Upper lobe of right lung (tissue), 1 donor: ENCODE results near the gene EN2. TPM values are rescaled to one million over a fixed set of nuclear protein-coding genes. Genes with fewer than 3 reads are reported as not detected.

ENCODE experiments used
- ATAC-seq: fragments of 200-7000 bp; cut with Tn5 transposase; one replicate; pipeline ENCODE4 v1.9.1; 2020; ENCODE audit warnings: mild to moderate bottlenecking, moderate library complexity
- DNase-seq: peaks from one replicate; pipeline ENCODE4 v3.0.0-alpha.2; 2020
- H3K27ac ChIP-seq: fragments of 200-600 bp; one replicate; pipeline ENCODE4 v1.8.0; 2022
- H3K27me3 ChIP-seq: fragments of 200-600 bp; one replicate; pipeline ENCODE4 v1.8.0; 2022; ENCODE audit warnings: mild to moderate bottlenecking
- H3K36me3 ChIP-seq: fragments of 200-600 bp; one replicate; pipeline ENCODE4 v1.8.0; 2022
- H3K4me1 ChIP-seq: fragments of 200-600 bp; one replicate; pipeline ENCODE4 v1.8.0; 2022
- H3K4me3 ChIP-seq: fragments of 200-600 bp; one replicate; pipeline ENCODE4 v1.8.0; 2022; ENCODE audit warnings: mild to moderate bottlenecking
- H3K9me3 ChIP-seq: fragments of 200-600 bp; one replicate; pipeline ENCODE4 v1.8.0; 2022
- intact Hi-C: fragments of 100-400 bp; cut with DNase I; formaldehyde crosslinking; loops from one replicate; pipeline ENCODE4 v1.11.0; 2022
- total RNA-seq: library from RNA; stranded (reverse); fragmentation: NEBNext Ultra II Directional; extraction: Animal tissue kit (Norgen Biotek cat#: 25700); gene quantifications from one replicate; pipeline ENCODE4 v1.2.1, GENCODE V29; 2021
- TF ChIP-seq, protein P1 (sequence below): fragments of 200-600 bp; IDR thresholded peaks from one replicate; pipeline ENCODE4 v1.8.0; 2022; ENCODE audit warnings: antibody characterized with exemption
- donor health status: DM: no; HTN: yes; CAD: no; lungs with severe emphysema.

The EN2 gene
- total RNA-seq, 1 donor from 2014 or later, result not detected

DNA sequence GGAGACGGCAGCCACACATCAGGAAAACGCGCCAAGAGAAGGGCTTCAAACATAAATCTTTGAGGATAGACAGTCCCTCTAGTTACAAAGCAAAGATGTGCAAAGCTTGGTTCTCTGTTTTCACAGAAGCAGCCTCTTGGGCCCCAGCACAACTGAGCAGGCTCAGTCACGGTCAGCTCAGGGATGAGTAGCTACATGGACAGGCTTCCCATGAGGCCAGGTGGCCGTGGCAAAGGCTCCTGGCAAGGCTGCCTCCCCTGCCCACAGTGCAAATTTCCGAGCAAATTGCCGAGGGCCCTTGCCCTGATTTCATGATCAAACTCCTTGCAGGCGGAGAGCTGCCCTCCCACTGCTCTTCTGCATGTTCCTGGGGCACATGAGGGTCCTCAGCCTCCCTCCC lies 37.8 kb upstream of the EN2 start:
- Histone ChIP-seq H3K27ac (no peak overlapping the region), H3K9me3 (no peaks in the 10 kb centered on the region), H3K27me3 (peaks cover 8% of the 10 kb centered on the region), H3K36me3 (no peaks in the 10 kb centered on the region), H3K4me3 (no peak overlapping the region), H3K4me1 (no peaks in the 10 kb centered on the region)
- DNase-seq (no peak), ATAC-seq (no peak)
- intact Hi-C loops, result no loop called here
- TF ChIP-seq, protein P1, sequence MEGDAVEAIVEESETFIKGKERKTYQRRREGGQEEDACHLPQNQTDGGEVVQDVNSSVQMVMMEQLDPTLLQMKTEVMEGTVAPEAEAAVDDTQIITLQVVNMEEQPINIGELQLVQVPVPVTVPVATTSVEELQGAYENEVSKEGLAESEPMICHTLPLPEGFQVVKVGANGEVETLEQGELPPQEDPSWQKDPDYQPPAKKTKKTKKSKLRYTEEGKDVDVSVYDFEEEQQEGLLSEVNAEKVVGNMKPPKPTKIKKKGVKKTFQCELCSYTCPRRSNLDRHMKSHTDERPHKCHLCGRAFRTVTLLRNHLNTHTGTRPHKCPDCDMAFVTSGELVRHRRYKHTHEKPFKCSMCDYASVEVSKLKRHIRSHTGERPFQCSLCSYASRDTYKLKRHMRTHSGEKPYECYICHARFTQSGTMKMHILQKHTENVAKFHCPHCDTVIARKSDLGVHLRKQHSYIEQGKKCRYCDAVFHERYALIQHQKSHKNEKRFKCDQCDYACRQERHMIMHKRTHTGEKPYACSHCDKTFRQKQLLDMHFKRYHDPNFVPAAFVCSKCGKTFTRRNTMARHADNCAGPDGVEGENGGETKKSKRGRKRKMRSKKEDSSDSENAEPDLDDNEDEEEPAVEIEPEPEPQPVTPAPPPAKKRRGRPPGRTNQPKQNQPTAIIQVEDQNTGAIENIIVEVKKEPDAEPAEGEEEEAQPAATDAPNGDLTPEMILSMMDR, result no peak

DNA sequence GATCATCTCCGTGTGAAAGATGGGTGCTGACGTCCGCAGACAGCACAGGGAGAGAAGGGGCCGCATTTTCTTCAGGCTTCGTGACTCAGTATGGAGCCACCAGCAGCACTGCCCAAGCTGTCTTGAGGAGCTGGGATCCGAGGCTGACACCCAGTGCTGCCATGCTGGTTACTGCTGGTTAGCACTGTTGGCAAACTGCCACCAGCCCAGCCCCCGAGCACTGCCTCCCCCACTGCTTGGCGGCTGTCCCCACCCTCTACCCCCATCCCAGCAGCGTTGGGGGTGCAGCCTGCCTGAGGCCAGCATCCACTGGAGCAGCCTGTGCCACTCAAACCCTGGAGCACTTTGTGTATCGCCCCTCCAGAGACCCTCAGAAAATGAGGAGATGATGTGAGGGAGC lies 35.8 kb upstream of the EN2 start:
- ATAC-seq (no peak), DNase-seq (no peak)
- peaks cover 8% of the 10 kb centered on the region for H3K27me3 ChIP-seq
- no peaks in the 10 kb centered on the region for H3K36me3 ChIP-seq
- H3K4me1 ChIP-seq, result no peaks in the 10 kb centered on the region
- intact Hi-C loops, result no loop called here
- no peak overlapping the region for H3K4me3 ChIP-seq
- H3K27ac ChIP-seq, result no peak overlapping the region
- H3K9me3 ChIP-seq, result no peaks in the 10 kb centered on the region
- TF ChIP-seq, protein P1, result no peak

DNA sequence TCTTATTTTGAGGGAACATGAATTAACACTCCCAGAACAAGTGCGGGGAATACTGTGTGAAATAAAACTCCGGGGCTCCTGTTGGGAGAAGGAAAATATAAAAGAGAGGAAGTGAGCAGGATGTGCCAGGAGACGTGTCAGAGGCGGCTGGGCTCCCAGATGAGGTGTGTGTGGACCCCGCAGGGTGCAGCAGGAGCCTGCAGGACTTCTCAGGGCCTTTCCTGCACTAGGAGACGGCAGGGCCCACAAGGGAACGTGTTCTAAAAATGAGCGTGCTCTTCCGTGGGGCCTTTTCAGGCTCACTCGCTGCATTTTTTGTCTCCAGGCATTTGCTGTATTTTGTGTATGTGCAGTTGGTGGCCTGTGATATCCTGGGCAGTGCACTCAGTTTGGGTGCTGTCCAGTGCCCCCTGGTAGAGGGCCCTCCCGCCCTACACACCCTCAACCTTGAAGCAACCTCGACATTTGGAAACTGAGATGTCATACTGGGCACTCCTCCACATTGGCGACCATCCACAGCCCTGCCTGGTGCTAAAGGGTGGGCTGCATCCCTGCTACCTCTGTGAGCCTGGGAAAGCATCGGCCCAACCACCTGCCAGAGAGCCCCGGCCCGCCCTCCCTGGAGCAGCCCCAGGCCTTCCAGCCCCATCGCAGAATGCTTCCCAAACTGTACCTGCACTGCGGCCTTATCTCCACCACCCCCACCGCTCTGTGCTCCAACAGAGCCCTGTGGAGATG lies 35.2 kb upstream of the EN2 start:
- Histone ChIP-seq H3K4me1 (no peaks in the 10 kb centered on the region), H3K27me3 (peaks cover 8% of the 10 kb centered on the region), H3K9me3 (no peaks in the 10 kb centered on the region), H3K4me3 (no peak overlapping the region), H3K36me3 (no peaks in the 10 kb centered on the region), H3K27ac (no peak overlapping the region)
- intact Hi-C loops, result no loop called here
- TF ChIP-seq, protein P1, result no peak
- DNase-seq (no peak), ATAC-seq (no peak)

DNA sequence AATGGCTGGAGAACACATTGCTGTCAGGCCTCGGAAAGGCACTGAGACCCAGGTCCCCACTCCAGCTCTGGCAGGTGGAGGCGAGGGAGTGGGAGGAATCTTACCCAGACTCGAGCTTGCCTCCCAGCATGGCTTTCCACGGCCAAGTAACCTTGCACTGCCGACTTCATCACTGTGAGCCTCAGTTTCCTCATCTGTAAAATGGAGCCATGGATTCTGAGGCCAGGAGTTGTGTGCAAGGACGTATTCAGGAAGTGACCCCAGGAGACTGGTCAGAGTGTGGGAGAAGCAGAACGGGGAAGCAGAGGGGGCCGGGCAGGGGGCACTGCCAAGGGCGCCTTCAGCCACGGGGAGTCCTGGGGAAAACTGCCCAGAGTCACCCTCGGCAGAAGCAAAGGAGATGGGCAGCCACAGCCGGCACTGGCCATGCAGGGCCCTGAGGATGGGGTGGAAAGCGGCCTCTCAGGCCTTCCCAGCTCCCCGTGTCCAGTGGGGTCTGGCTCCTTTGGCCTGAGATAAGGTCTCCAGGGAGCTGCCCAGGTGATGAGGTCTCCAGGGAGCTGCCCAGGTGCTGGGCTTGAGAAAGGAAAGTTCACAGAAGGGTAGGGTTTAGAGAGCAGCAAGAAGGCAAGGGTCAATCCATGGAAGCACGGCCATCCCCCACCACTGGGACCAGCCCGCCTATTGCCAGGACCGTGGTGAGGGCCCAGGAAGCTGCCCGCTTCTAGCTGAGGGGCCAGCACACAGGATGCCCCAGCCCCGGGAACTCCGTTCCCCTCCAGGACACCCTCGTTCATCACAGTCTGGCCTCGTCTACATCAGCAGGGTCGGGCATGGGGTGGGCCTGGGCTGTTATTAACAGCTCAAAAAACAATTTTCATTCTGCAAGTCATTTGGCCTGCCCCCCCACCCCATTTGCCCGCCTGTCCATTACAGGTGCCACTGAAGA lies 34.3 kb upstream of the EN2 start:
- peaks cover 8% of the 10 kb centered on the region for H3K27me3 ChIP-seq
- intact Hi-C loops, result no loop called here
- TF ChIP-seq, protein P1, result no peak
- H3K4me3 ChIP-seq, result no peak overlapping the region
- no peaks in the 10 kb centered on the region for H3K9me3 ChIP-seq
- no peaks in the 10 kb centered on the region for H3K4me1 ChIP-seq
- H3K36me3 ChIP-seq, result no peaks in the 10 kb centered on the region
- ATAC-seq (no peak), DNase-seq (no peak)
- H3K27ac ChIP-seq, result no peak overlapping the region

DNA sequence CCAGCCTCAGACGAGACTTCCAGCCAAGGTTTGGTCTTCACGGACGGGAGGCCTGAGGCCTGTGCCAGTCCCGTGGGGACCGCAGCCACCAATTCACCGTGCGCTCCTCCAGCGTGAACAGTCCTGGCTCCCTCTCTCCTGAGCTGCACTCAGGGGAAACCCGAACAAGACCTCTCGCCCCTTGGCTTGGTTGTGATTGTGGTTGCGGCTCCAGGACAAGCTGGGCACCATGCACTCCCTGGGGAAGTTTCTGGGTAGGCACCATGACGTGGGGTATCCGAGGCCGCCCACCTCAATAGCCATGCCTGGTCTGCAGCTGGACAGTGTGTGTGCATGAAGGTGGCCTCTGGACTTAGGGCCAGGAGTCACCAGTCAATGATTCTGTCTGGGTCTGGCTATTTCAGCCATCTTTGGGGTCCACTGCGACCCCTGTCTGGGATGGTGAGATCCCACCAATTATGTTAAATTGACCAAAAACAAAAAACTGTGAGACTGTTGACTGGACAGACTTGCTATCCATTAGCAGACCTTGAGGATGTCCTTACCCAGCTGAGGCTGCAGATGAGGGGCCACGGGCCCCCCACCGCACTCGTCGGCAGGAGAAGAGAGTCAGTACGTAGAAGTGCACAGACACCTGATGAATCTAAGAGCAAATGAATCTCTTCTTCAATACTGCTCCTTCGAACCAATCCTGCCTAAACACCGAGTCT lies 33.5 kb upstream of the EN2 start:
- DNase-seq (no peak), ATAC-seq (no peak)
- H3K4me3 ChIP-seq, result no peak overlapping the region
- peaks cover 8% of the 10 kb centered on the region for H3K27me3 ChIP-seq
- H3K27ac ChIP-seq, result no peak overlapping the region
- TF ChIP-seq, protein P1, result no peak
- no peaks in the 10 kb centered on the region for H3K36me3 ChIP-seq
- H3K4me1 ChIP-seq, result no peaks in the 10 kb centered on the region
- H3K9me3 ChIP-seq, result no peaks in the 10 kb centered on the region
- intact Hi-C loops, result loop anchor here (5.0 kb wide), 1 partner anchor 352 kb away; the partner anchor contains the start of gene HTR5A
